ENCODE results near the gene SGMS1.

DNA sequence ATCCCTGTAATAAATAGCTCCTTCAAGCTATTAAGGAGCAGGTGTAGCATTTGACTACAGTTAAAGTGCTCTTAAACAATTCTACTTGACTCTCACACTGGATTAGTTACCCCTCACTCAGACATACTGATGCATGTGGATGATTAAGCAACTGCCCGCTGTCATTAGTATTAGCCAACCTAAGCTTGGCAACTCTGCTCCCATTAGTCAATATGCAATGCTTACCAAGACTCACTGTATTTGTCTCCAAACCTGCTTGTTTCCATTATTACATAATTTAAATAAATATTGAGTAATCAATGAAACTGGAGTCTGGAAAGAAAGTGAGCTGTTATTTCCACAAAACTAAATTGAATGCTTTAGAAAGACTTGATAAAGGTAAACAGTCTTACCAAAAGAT is 228.5 kb downstream of the SGMS1 start:
- TF ChIP-seq, protein P1, sequence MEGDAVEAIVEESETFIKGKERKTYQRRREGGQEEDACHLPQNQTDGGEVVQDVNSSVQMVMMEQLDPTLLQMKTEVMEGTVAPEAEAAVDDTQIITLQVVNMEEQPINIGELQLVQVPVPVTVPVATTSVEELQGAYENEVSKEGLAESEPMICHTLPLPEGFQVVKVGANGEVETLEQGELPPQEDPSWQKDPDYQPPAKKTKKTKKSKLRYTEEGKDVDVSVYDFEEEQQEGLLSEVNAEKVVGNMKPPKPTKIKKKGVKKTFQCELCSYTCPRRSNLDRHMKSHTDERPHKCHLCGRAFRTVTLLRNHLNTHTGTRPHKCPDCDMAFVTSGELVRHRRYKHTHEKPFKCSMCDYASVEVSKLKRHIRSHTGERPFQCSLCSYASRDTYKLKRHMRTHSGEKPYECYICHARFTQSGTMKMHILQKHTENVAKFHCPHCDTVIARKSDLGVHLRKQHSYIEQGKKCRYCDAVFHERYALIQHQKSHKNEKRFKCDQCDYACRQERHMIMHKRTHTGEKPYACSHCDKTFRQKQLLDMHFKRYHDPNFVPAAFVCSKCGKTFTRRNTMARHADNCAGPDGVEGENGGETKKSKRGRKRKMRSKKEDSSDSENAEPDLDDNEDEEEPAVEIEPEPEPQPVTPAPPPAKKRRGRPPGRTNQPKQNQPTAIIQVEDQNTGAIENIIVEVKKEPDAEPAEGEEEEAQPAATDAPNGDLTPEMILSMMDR (IDR thresholded peaks at IDR 0.05) = no peak
- TF ChIP-seq POLR2A (IDR thresholded peaks at IDR 0.05) (no peak), EP300 (IDR thresholded peaks at IDR 0.05; ENCODE audit: low read depth) (no peak), POLR2AphosphoS5 (IDR thresholded peaks at IDR 0.05) (no peak)

Measured in transverse colon (tissue), 4 donors.